ENCODE measurements around the gene WDR73.

The WDR73 gene

GRCh38 chr15:84658080-84658787 is 4.2 kb upstream of the WDR73 start, which contains the start of gene NMB:
TSS of gene NMB (minus strand) at chr15:84658199. CDS start at chr15:84658152, 47 bp downstream.
- peak; percentile 74 for TF ChIP-seq CTCF (IDR thresholded peaks at IDR 0.05; ENCODE audit: borderline replicate concordance, insufficient read depth, low read depth, low read length)
- peak within 1 kb of the TSS; percentile 58 for H3K4me3 ChIP-seq (ENCODE audit: low read depth, low read length)

GRCh38 chr15:84657748-84658079 is 3.6 kb upstream of the WDR73 start:
- peak overlapping the region; percentile 58 for H3K4me3 ChIP-seq (ENCODE audit: low read depth, low read length)
- TF ChIP-seq CTCF (IDR thresholded peaks at IDR 0.05; ENCODE audit: borderline replicate concordance, insufficient read depth, low read depth, low read length), result no peak

GRCh38 chr15:84656972-84657371 is 2.9 kb upstream of the WDR73 start:
- TF ChIP-seq CTCF (IDR thresholded peaks at IDR 0.05; ENCODE audit: borderline replicate concordance, insufficient read depth, low read depth, low read length), result no peak
- H3K4me3 ChIP-seq (ENCODE audit: low read depth, low read length), result no peak overlapping the region

- peak; percentile 75 for TF ChIP-seq CTCF (IDR thresholded peaks at IDR 0.05; ENCODE audit: borderline replicate concordance, insufficient read depth, low read depth, low read length)
- H3K4me3 ChIP-seq (ENCODE audit: low read depth, low read length), result peak overlapping the region; percentile 86
Measured at GRCh38 chr15:84654689-84655453, 788 bp upstream of the WDR73 start.

- peak overlapping the region; percentile 86 for H3K4me3 ChIP-seq (ENCODE audit: low read depth, low read length)
- no peak for TF ChIP-seq CTCF (IDR thresholded peaks at IDR 0.05; ENCODE audit: borderline replicate concordance, insufficient read depth, low read depth, low read length)
Measured at GRCh38 chr15:84653584-84653909, 536 bp downstream of the WDR73 start.

GRCh38 chr15:84649706-84650105 is 4.4 kb downstream of the WDR73 start:
- no peak overlapping the region for H3K4me3 ChIP-seq (ENCODE audit: low read depth, low read length)
- TF ChIP-seq CTCF (IDR thresholded peaks at IDR 0.05; ENCODE audit: borderline replicate concordance, insufficient read depth, low read depth, low read length), result no peak

- no peak overlapping the region for H3K4me3 ChIP-seq (ENCODE audit: low read depth, low read length)
- TF ChIP-seq CTCF (IDR thresholded peaks at IDR 0.05; ENCODE audit: borderline replicate concordance, insufficient read depth, low read depth, low read length), result no peak
Measured at GRCh38 chr15:84648539-84648938, 5.5 kb downstream of the WDR73 start.

All from GM12875 (cell line).